MCF 10A (cell line): ENCODE data around the gene CEP112. TPM values are rescaled to one million over a fixed set of nuclear protein-coding genes. Genes with fewer than 3 reads are reported as not detected.

ENCODE experiments used
- BruUV-seq: library from RNA; stranded (reverse); fragments of 400-500 nt; replicated peaks from 2 replicates; lab custom pipeline; 2021; lab: Mats Ljungman, UMichigan
- CTCF ChIA-PET: fragments of 300-600 bp; sonication (Branson Sonifier 250); formaldehyde crosslinking; extraction: SDS; loops from one replicate; lab custom pipeline; 2021; ENCODE audit warnings: antibody characterized with exemption, inconsistent platforms; lab: Yijun Ruan, JAX
- POLR2A ChIA-PET: fragments of 300-600, 350-650 bp; sonication (Branson Sonifier 250); formaldehyde crosslinking; extraction: SDS; loops from one replicate; lab custom pipeline; 2020; ENCODE audit warnings: antibody characterized with exemption, inconsistent platforms; lab: Yijun Ruan, JAX
- DNase-seq: peaks from one replicate; pipeline ENCODE4 v3.0.0-alpha.2; 2018; ENCODE audit not compliant: unreplicated experiment
- H3K27ac Mint-ChIP-seq: one replicate; pipeline ENCODE4 v1.8.0; 2022; ENCODE audit warnings: mild to moderate bottlenecking, low read depth, mixed read lengths; ENCODE audit not compliant: unreplicated experiment
- H3K27me3 Mint-ChIP-seq: one replicate; pipeline ENCODE4 v1.8.0; 2022; ENCODE audit warnings: mixed read lengths; ENCODE audit not compliant: insufficient read depth, unreplicated experiment
- H3K36me3 Mint-ChIP-seq: one replicate; pipeline ENCODE4 v1.8.0; 2022; ENCODE audit warnings: mild to moderate bottlenecking, moderate library complexity, mixed read lengths; ENCODE audit not compliant: insufficient read depth, unreplicated experiment
- H3K4me1 Mint-ChIP-seq: one replicate; pipeline ENCODE4 v1.8.0; 2022; ENCODE audit warnings: mixed read lengths; ENCODE audit not compliant: insufficient read depth, unreplicated experiment
- H3K4me3 Mint-ChIP-seq: one replicate; pipeline ENCODE4 v1.8.0; 2022; ENCODE audit warnings: mild to moderate bottlenecking, moderate library complexity, mixed read lengths; ENCODE audit not compliant: unreplicated experiment
- H3K9me3 Mint-ChIP-seq: one replicate; pipeline ENCODE4 v1.8.0; 2022; ENCODE audit warnings: mixed read lengths; ENCODE audit not compliant: unreplicated experiment
- CTCF ChIP-seq: fragments of 200-600 bp; IDR thresholded peaks from one replicate; pipeline ENCODE4 v1.8.0; 2022; ENCODE audit warnings: antibody characterized with exemption, mild to moderate bottlenecking; ENCODE audit not compliant: unreplicated experiment
- intact Hi-C: fragments of 100-400 bp; cut with micrococcal nuclease; formaldehyde crosslinking; loops from 2 replicates; pipeline ENCODE4 v1.14.1; 2022
- total RNA-seq: library from RNA; stranded (reverse); gene quantifications from 2 replicates; pipeline ENCODE4 v1.2.3, GENCODE V29; 2022

Gene CEP112
- total RNA-seq, 1 experiment from 2014 or later: 8.1 TPM

GRCh38 chr17:65604070-65604469, 587.9 kb downstream of the CEP112 start:
- no peak for DNase-seq
- Mint-ChIP-seq H3K27me3 (no peaks in the 10 kb centered on the region), H3K4me3 (no peak overlapping the region), H3K27ac (no peak overlapping the region), H3K9me3 (no peaks in the 10 kb centered on the region), H3K36me3 (no peaks in the 10 kb centered on the region), H3K4me1 (no peaks in the 10 kb centered on the region)
- CTCF ChIA-PET: no interaction called here
- no TSS peak for BruUV-seq
- intact Hi-C loops: no loop called here
- POLR2A ChIA-PET: no interaction called here
- no peak for TF ChIP-seq CTCF

DNA sequence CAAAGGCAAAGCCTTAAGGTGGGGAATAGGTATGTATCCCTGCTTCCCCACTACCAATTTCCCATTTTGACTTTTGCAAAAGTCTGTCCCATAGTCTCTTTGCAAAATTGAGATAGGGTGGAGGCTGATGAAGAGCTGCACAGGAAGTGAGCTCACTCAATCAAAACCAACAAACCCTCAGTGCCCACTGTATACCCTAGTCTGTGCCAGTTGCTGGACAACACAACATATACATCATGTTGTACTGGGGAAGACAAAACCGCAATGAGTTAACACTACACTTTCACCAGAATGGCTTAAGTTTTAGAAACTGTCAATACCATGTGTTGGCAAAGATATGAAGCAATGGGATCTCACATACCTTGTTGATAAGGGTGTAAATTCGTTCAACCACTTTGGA, 590.1 kb downstream of the CEP112 start:
- no TSS peak for BruUV-seq
- H3K4me1 Mint-ChIP-seq: no peaks in the 10 kb centered on the region
- DNase-seq: no peak
- ChIA-PET POLR2A (no interaction called here), CTCF (no interaction called here)
- no peaks in the 10 kb centered on the region for H3K36me3 Mint-ChIP-seq
- H3K27me3 Mint-ChIP-seq: no peaks in the 10 kb centered on the region
- no peak overlapping the region for H3K27ac Mint-ChIP-seq
- no peak for TF ChIP-seq CTCF
- intact Hi-C loops: no loop called here
- H3K4me3 Mint-ChIP-seq: no peak overlapping the region
- H3K9me3 Mint-ChIP-seq: no peaks in the 10 kb centered on the region

DNA sequence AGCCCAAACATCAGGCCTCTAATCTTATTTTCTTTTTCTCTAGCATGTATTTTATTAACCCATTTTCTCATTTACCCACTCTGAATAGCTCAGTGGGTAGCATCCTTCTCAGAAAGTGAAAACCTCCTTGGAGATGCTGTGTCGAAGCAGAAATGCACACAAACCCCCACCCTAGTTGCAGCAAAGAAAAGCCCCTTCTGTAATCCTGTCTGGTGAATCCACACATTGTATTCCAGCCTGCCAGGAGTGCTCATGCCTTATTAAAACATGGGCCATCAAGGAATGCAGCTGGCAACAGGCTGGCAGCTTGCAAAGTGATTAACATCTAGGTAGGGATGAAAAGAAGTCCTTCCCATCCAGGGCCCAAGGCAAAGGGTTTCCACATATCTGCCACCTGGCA, 590.8 kb downstream of the CEP112 start:
- CTCF ChIA-PET: no interaction called here

DNA sequence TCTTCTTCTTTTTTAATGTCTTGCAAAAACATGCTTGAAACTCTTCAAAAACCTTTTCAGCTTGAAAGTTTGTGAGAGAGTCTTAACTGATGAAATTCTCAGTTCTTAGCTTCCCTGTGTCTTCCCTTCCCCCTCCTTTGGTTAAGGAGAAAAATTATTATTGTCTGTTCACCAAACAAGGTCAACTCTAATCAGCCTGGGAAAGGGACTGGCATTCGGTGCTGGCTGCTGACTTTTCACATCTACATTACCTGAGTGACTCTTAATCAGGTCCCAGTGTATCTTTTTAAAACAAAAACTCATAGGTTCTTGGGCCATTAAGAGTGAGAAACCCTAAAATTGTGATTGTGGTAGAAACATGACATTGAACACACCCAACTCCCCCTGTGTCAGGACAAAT, 591.4 kb downstream of the CEP112 start:
- intact Hi-C loops: no loop called here
- Mint-ChIP-seq H3K36me3 (no peaks in the 10 kb centered on the region), H3K9me3 (no peaks in the 10 kb centered on the region), H3K27ac (no peak overlapping the region), H3K4me3 (no peak overlapping the region), H3K27me3 (no peaks in the 10 kb centered on the region), H3K4me1 (no peaks in the 10 kb centered on the region)
- BruUV-seq: no TSS peak
- POLR2A ChIA-PET: interaction anchor here (1.1 kb wide), 1 partner anchor 46 kb away, joined by 3 read pairs; no protein-coding TSS in a partner anchor
- DNase-seq: no peak
- TF ChIP-seq CTCF: no peak
- CTCF ChIA-PET: no interaction called here

More for the DNA sequence above, 590.8 kb downstream of the CEP112 start:
- TF ChIP-seq CTCF: no peak
- intact Hi-C loops: no loop called here
- no peaks in the 10 kb centered on the region for H3K27me3 Mint-ChIP-seq
- no peak overlapping the region for H3K27ac Mint-ChIP-seq
- H3K4me3 Mint-ChIP-seq: no peak overlapping the region
- H3K9me3 Mint-ChIP-seq: no peaks in the 10 kb centered on the region
- DNase-seq: no peak
- POLR2A ChIA-PET: interaction anchor here (1.1 kb wide), 1 partner anchor 47 kb away, joined by 3 read pairs; no protein-coding TSS in a partner anchor
- no peaks in the 10 kb centered on the region for H3K36me3 Mint-ChIP-seq
- no peaks in the 10 kb centered on the region for H3K4me1 Mint-ChIP-seq
- BruUV-seq: no TSS peak
